ENCODE measurements around the gene CFAP46.

DNA sequence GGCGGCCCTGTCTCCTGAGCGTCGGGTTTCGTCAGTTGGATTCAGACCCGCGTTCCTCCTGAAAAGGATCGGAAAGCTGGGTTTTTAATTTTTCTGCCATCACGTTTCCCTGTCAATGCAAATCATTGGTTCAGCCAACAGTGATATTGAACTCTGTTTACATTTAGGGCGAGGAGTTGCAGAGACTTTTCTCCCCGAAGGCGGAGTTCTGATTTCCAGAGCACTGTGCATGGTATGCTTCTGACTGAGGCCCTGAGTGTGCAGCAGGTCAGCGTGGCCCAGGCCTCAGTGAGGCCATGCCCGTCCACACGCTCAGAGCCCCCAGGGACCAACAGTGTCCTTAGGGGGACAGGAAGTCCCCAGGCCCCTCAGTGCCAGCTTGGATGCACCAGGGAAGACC, 183.5 kb downstream of the CFAP46 start:
- no peak for TF ChIP-seq CTCF (IDR thresholded peaks at IDR 0.05; ENCODE audit: poor library complexity, severe bottlenecking)
- no peak for TF ChIP-seq MXI1 (conservative IDR thresholded peaks at IDR 0.05; ENCODE audit: poor library complexity, severe bottlenecking)
- TF ChIP-seq, protein P1, sequence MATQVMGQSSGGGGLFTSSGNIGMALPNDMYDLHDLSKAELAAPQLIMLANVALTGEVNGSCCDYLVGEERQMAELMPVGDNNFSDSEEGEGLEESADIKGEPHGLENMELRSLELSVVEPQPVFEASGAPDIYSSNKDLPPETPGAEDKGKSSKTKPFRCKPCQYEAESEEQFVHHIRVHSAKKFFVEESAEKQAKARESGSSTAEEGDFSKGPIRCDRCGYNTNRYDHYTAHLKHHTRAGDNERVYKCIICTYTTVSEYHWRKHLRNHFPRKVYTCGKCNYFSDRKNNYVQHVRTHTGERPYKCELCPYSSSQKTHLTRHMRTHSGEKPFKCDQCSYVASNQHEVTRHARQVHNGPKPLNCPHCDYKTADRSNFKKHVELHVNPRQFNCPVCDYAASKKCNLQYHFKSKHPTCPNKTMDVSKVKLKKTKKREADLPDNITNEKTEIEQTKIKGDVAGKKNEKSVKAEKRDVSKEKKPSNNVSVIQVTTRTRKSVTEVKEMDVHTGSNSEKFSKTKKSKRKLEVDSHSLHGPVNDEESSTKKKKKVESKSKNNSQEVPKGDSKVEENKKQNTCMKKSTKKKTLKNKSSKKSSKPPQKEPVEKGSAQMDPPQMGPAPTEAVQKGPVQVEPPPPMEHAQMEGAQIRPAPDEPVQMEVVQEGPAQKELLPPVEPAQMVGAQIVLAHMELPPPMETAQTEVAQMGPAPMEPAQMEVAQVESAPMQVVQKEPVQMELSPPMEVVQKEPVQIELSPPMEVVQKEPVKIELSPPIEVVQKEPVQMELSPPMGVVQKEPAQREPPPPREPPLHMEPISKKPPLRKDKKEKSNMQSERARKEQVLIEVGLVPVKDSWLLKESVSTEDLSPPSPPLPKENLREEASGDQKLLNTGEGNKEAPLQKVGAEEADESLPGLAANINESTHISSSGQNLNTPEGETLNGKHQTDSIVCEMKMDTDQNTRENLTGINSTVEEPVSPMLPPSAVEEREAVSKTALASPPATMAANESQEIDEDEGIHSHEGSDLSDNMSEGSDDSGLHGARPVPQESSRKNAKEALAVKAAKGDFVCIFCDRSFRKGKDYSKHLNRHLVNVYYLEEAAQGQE (IDR thresholded peaks at IDR 0.05; ENCODE audit: borderline replicate concordance) = no peak
- no peak for TF ChIP-seq EZH2 (IDR thresholded peaks at IDR 0.05; ENCODE audit: borderline replicate concordance, insufficient read depth, low read length, poor library complexity, severe bottlenecking)

Measured in neural cell (in vitro differentiated cells).